HEK293 (cell line): ENCODE data around the gene RBP7.
A peak's percentile ranks its signal among the peaks of the same experiment; 100 is the strongest.

Source experiments
- CTCF ChIA-PET: fragments of 350-600 bp; formaldehyde crosslinking; extraction: SDS; loops from one replicate; lab custom pipeline; 2021; ENCODE audit warnings: antibody characterized with exemption; lab: Yijun Ruan, JAX
- POLR2A ChIA-PET: fragments of 300-600 bp; formaldehyde crosslinking; extraction: SDS; loops from one replicate; lab custom pipeline; 2020; ENCODE audit warnings: antibody characterized with exemption, inconsistent platforms; lab: Yijun Ruan, JAX
- H3K27ac ChIP-seq: fragments of 200-500 bp; sonication (Bioruptor generic); 2 replicates; pipeline ENCODE4 v1.5.1; 2014; ENCODE audit warnings: low read depth, low read length, control low read depth, inconsistent platforms; ENCODE audit errors: extremely low read depth
- H3K36me3 ChIP-seq, 2 experiments: fragments of 200-500 bp in 1 of 2; sonication (Bioruptor generic) in 1 of 2; 1 replicate in 1 of 2; 2 replicates in 1 of 2; pipeline ENCODE4 v1.5.1; 2014 to 2017; ENCODE audit warnings: inconsistent platforms in 2 of 2, low read length in 2 of 2; ENCODE audit not compliant: control insufficient read depth in 2 of 2, insufficient read depth in 1 of 2
- H3K4me1 ChIP-seq: fragments of 200-500 bp; sonication (Bioruptor generic); 2 replicates; pipeline ENCODE4 v1.5.1; 2014; ENCODE audit warnings: mild to moderate bottlenecking, low read length, inconsistent platforms; ENCODE audit not compliant: control insufficient read depth, insufficient read depth
- H3K4me3 ChIP-seq: 2 replicates; pipeline ENCODE4 v1.5.1; 2011; ENCODE audit warnings: low read depth, mild to moderate bottlenecking, control low read depth, low read length, moderate library complexity
- H3K9me3 ChIP-seq: fragments of 200-500 bp; sonication (Bioruptor generic); 2 replicates; pipeline ENCODE4 v1.5.1; 2014; ENCODE audit warnings: low read depth, low read length, inconsistent platforms; ENCODE audit not compliant: control insufficient read depth, insufficient read depth
- EGR2 ChIP-seq: fragments of 450-650 bp; formaldehyde crosslinking; IDR thresholded peaks from 2 replicates; pipeline ENCODE4 v1.5.1; 2016; ENCODE audit warnings: low read depth, missing biosample characterization, missing genetic modification characterization
- HIC1 ChIP-seq: fragments of 450-650 bp; formaldehyde crosslinking; IDR thresholded peaks from 2 replicates; pipeline ENCODE4 v1.5.1; 2016; ENCODE audit warnings: missing biosample characterization, missing genetic modification characterization
- ZBTB17 ChIP-seq: fragments of 450-650 bp; formaldehyde crosslinking; IDR thresholded peaks from 2 replicates; pipeline ENCODE4 v1.5.1; 2016; ENCODE audit warnings: missing biosample characterization, missing genetic modification characterization
- ZBTB21 ChIP-seq: fragments of 450-650 bp; formaldehyde crosslinking; IDR thresholded peaks from 2 replicates; pipeline ENCODE4 v1.5.1; 2017; ENCODE audit warnings: missing biosample characterization, missing genetic modification characterization
- ZBTB44 ChIP-seq: fragments of 450-650 bp; IDR thresholded peaks from 2 replicates; pipeline ENCODE4 v1.5.1; 2018; ENCODE audit warnings: missing biosample characterization, mild to moderate bottlenecking, missing genetic modification characterization
- ZBTB6 ChIP-seq: fragments of 450-650 bp; formaldehyde crosslinking; IDR thresholded peaks from 2 replicates; pipeline ENCODE4 v1.5.1; 2017; ENCODE audit warnings: missing biosample characterization, missing genetic modification characterization
- ZNF112 ChIP-seq: fragments of 450-650 bp; formaldehyde crosslinking; IDR thresholded peaks from 2 replicates; pipeline ENCODE4 v1.5.0; 2017; ENCODE audit warnings: missing biosample characterization, missing genetic modification characterization
- ZNF114 ChIP-seq: fragments of 450-650 bp; formaldehyde crosslinking; IDR thresholded peaks from 2 replicates; pipeline ENCODE4 v1.5.0; 2017; ENCODE audit warnings: missing biosample characterization, missing genetic modification characterization
- ZNF169 ChIP-seq: fragments of 450-650 bp; formaldehyde crosslinking; IDR thresholded peaks from 2 replicates; pipeline ENCODE4 v1.5.1; 2016; ENCODE audit warnings: missing biosample characterization, missing genetic modification characterization
- ZNF266 ChIP-seq: fragments of 450-650 bp; formaldehyde crosslinking; IDR thresholded peaks from 2 replicates; pipeline ENCODE4 v1.5.1; 2016; ENCODE audit warnings: missing biosample characterization, missing genetic modification characterization, low read depth
- ZNF341 ChIP-seq: fragments of 450-650 bp; formaldehyde crosslinking; IDR thresholded peaks from 2 replicates; pipeline ENCODE4; 2016; ENCODE audit warnings: low read depth, missing biosample characterization, missing genetic modification characterization
- ZNF394 ChIP-seq: fragments of 450-650 bp; formaldehyde crosslinking; IDR thresholded peaks from 2 replicates; pipeline ENCODE4 v1.5.1; 2016; ENCODE audit warnings: missing biosample characterization, missing genetic modification characterization, mild to moderate bottlenecking, moderate library complexity, borderline replicate concordance
- ZNF660 ChIP-seq: fragments of 450-650 bp; IDR thresholded peaks from 2 replicates; pipeline ENCODE4 v1.5.1; 2018; ENCODE audit warnings: missing biosample characterization, mild to moderate bottlenecking, missing genetic modification characterization
- ZNF843 ChIP-seq: fragments of 450-650 bp; formaldehyde crosslinking; IDR thresholded peaks from 2 replicates; pipeline ENCODE4 v1.5.1; 2016; ENCODE audit warnings: missing biosample characterization, missing genetic modification characterization
- TF ChIP-seq, protein P1 (sequence below): fragments of 450-650 bp; formaldehyde crosslinking; IDR thresholded peaks from 2 replicates; pipeline ENCODE4 v1.5.1; 2016; ENCODE audit warnings: missing biosample characterization, missing genetic modification characterization
- TF ChIP-seq, protein P2 (sequence below): fragments of 450-650 bp; formaldehyde crosslinking; conservative IDR thresholded peaks from 2 replicates; pipeline ENCODE4 v1.5.1; 2016; ENCODE audit warnings: low read depth, missing biosample characterization, missing genetic modification characterization
- TF ChIP-seq, protein P3 (sequence below): fragments of 450-650 bp; formaldehyde crosslinking; IDR thresholded peaks from 2 replicates; pipeline ENCODE4 v1.5.1; 2016; ENCODE audit warnings: missing biosample characterization, missing genetic modification characterization
- TF ChIP-seq, protein P4 (sequence below): fragments of 450-650 bp; formaldehyde crosslinking; IDR thresholded peaks from 2 replicates; pipeline ENCODE4 v1.5.1; 2016; ENCODE audit warnings: missing biosample characterization, missing genetic modification characterization, low read depth

RBP7 gene

GRCh38 chr1:10042746-10043145 is 45.7 kb downstream of the RBP7 start (continued):
- TF ChIP-seq, protein P1, sequence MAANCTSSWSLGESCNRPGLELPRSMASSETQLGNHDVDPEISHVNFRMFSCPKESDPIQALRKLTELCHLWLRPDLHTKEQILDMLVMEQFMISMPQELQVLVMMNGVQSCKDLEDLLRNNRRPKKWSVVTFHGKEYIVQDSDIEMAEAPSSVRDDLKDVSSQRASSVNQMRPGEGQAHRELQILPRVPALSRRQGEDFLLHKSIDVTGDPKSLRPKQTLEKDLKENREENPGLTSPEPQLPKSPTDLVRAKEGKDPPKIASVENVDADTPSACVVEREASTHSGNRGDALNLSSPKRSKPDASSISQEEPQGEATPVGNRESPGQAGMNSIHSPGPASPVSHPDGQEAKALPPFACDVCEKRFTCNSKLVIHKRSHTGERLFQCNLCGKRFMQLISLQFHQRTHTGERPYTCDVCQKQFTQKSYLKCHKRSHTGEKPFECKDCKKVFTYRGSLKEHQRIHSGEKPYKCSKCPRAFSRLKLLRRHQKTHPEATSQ (tag by site-specific recombination): no peak
- TF ChIP-seq ZBTB21 (tag by site-specific recombination) (no peak), ZNF843 (tag by site-specific recombination) (no peak), HIC1 (tag by site-specific recombination) (no peak)
- TF ChIP-seq, protein P2, sequence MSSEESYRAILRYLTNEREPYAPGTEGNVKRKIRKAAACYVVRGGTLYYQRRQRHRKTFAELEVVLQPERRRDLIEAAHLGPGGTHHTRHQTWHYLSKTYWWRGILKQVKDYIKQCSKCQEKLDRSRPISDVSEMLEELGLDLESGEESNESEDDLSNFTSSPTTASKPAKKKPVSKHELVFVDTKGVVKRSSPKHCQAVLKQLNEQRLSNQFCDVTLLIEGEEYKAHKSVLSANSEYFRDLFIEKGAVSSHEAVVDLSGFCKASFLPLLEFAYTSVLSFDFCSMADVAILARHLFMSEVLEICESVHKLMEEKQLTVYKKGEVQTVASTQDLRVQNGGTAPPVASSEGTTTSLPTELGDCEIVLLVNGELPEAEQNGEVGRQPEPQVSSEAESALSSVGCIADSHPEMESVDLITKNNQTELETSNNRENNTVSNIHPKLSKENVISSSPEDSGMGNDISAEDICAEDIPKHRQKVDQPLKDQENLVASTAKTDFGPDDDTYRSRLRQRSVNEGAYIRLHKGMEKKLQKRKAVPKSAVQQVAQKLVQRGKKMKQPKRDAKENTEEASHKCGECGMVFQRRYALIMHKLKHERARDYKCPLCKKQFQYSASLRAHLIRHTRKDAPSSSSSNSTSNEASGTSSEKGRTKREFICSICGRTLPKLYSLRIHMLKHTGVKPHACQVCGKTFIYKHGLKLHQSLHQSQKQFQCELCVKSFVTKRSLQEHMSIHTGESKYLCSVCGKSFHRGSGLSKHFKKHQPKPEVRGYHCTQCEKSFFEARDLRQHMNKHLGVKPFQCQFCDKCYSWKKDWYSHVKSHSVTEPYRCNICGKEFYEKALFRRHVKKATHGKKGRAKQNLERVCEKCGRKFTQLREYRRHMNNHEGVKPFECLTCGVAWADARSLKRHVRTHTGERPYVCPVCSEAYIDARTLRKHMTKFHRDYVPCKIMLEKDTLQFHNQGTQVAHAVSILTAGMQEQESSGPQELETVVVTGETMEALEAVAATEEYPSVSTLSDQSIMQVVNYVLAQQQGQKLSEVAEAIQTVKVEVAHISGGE (tag by site-specific recombination): no peak
- TF ChIP-seq, all 188 proteins: peak for 0

DNA sequence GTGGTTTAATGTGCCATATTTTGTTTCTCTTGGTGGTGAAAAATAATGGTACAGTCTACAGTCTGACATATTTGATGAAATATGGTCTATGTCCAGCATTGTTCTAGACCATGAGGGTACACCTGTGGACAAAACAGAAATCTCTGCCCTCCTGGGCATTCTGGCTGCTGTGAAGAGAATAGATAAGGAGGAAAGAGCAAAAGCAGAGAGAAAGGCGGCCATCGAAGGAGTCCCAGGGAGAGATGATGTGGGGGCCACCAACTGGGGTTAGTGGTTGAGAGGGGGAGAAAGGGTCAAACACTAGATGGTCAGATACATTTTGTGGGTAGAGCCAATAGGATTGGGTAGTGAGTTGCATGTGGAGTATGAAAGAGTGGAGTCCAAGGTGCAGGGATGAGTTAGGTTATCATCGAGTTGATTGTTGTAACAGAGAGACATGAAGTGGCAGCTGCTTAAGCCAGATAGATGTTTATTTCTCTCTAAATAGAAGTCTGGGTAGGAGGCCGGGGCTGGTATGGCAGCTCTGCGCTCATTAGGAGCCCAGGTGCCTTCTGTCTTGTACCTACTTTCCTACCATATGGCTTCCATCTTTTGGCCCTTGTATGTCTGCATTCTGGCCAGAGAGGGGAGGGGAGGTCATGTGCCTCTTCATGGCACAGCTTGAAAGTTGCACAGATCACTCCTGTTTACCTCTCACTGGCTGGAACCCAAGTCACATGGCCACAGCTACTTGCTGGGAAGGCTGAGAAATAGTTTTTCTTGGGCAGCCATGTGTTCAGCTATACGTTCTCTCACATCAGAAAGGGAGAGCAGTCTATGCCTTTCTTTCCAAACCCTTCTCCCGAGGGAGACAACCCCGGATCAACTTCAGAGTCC is 48.7 kb downstream of the RBP7 start:
- Histone ChIP-seq H3K9me3 (no peaks in the 10 kb centered on the region), H3K36me3 (peaks cover 0 to 9% of the 10 kb centered on the region in 2 experiments; a peak in 1 of 3 replicates), H3K4me1 (no peaks in the 10 kb centered on the region), H3K4me3 (no peak overlapping the region), H3K27ac (no peak overlapping the region)
- POLR2A ChIA-PET: no interaction called here
- CTCF ChIA-PET: interaction anchor here (0.6 to 1.5 kb wide), 5 partner anchors 40 to 164 kb away, joined by 3 to 5 read pairs (median 3); partner anchors contain the start of genes KIF1B and NMNAT1
- TF ChIP-seq ZBTB44 (no peak), ZNF341 (tag by site-specific recombination) (peak; percentile 40; the same call in 1 of the 2 replicates), ZNF112 (tag by site-specific recombination) (no peak), ZNF169 (tag by site-specific recombination) (no peak), ZNF114 (no peak), ZNF394 (tag by site-specific recombination) (no peak), EGR2 (tag by site-specific recombination) (no peak), ZBTB17 (0 out of 2 replicates have a peak, but pooled peaks have one; percentile 31), ZBTB21 (tag by site-specific recombination) (no peak), ZNF266 (no peak), ZBTB6 (tag by site-specific recombination) (no peak), ZNF660 (peak; percentile 82; the same call in 1 of the 2 replicates)
- TF ChIP-seq, protein P3, sequence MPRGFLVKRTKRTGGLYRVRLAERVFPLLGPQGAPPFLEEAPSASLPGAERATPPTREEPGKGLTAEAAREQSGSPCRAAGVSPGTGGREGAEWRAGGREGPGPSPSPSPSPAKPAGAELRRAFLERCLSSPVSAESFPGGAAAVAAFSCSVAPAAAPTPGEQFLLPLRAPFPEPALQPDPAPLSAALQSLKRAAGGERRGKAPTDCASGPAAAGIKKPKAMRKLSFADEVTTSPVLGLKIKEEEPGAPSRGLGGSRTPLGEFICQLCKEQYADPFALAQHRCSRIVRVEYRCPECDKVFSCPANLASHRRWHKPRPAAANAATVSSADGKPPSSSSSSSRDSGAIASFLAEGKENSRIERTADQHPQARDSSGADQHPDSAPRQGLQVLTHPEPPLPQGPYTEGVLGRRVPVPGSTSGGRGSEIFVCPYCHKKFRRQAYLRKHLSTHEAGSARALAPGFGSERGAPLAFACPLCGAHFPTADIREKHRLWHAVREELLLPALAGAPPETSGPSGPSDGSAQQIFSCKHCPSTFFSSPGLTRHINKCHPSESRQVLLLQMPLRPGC (tag by site-specific recombination): no peak
- TF ChIP-seq, protein P4, sequence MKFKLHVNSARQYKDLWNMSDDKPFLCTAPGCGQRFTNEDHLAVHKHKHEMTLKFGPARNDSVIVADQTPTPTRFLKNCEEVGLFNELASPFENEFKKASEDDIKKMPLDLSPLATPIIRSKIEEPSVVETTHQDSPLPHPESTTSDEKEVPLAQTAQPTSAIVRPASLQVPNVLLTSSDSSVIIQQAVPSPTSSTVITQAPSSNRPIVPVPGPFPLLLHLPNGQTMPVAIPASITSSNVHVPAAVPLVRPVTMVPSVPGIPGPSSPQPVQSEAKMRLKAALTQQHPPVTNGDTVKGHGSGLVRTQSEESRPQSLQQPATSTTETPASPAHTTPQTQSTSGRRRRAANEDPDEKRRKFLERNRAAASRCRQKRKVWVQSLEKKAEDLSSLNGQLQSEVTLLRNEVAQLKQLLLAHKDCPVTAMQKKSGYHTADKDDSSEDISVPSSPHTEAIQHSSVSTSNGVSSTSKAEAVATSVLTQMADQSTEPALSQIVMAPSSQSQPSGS (tag by site-specific recombination): no peak
